Liver (tissue), 3 donors: ENCODE measurements around the gene HS3ST1.

Experiments
- CTCF ChIP-seq: fragments of 150-350 bp; IDR thresholded peaks from 2 replicates; pipeline ENCODE4 v1.5.1; 2017; ENCODE audit warnings: improper control_type of control experiment, low read depth, low read length; ENCODE audit not compliant: missing input control
- TAF1 ChIP-seq: conservative IDR thresholded peaks from 2 replicates; pipeline ENCODE4 v1.6.1; 2016; ENCODE audit warnings: antibody characterized with exemption, mild to moderate bottlenecking
- donor health status: healthy.
- donor health status: healthy.

GRCh38 chr4:11412211-11412610 is 16.5 kb downstream of the HS3ST1 start:
- TF ChIP-seq CTCF = no peak
- TF ChIP-seq TAF1 = no peak
